Measurements from ENCODE around the gene RNF41. TPM values are rescaled to one million over a fixed set of nuclear protein-coding genes. Genes with fewer than 3 reads are reported as not detected.
"Not testable (repeated sequence)": the region's sequence is repeated elsewhere in the genome, so short reads cannot be mapped to it uniquely, and the experiment has no call there.

RNF41 gene
- total RNA-seq, 1 donor from 2014 or later = 189 TPM

DNA sequence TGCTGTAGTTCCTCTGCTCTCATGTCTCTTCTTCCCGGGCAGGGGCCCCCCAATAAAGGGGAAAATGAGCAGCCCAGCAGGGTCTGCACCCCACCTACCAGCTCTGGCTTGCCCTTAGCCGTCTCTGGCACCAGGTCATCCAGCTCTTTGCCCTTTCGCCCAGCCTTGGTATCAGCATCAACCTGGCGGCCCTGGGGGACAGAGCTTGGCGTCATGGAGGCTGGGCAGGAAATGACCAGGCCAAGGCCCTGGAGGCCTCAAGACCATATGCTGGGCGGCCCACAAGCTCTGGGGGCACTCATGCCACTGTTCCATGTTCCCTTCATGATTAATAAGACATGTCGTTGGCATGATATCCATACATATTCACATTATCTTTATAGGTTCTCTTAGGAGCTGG, 48.9 kb downstream of the RNF41 start:
- DNase-seq (ENCODE audit: low read depth, low spot score) = no peak

DNA sequence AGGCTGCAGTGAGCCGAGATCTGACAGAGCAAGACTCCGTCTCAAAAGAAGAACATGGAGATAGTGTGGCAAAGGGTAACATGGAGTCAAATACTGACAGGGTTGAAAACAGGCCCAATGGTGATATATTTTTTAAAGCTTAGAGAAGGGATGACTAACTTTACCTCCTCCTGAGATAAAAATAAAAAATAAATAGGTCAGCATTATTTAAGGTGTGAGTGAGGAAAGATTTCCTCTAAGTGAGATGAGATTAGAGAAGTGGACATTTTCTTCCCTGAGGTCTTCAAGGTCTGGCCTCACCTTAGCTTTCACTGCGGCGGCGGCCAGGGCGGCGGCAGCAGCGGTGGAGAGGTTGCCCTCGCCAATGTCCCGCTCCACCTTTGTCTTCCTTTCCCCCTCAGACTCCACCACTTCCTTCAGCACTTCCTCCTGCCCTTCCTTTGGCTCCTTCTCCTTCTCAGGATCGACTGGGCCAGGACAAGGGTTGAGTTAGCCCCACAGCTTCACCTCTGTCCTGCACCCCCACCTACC, 52.4 kb downstream of the RNF41 start:
- DNase-seq (ENCODE audit: low read depth, low spot score) = no peak

DNA sequence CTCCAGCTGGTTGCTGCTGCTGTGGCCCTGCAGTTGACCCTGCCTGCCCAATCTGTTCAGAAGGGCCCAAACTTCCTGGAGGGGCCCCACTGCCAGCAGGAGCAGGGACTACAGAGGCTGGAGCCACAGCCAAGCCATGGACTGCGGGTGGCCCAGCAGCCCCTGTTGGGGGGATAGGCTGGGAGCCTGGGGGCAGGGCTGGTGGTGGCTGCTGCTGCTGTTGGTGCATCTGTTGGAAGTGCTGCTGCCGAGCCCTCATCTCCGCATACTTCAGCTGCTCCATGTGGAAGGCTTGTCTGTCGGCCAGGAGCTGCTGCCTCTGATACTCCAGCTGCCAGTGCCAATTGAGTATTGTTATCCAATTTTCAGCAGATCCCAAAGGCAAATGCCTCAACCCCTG, 56.4 kb downstream of the RNF41 start:
- DNase-seq (ENCODE audit: low read depth, low spot score) = no peak

DNA sequence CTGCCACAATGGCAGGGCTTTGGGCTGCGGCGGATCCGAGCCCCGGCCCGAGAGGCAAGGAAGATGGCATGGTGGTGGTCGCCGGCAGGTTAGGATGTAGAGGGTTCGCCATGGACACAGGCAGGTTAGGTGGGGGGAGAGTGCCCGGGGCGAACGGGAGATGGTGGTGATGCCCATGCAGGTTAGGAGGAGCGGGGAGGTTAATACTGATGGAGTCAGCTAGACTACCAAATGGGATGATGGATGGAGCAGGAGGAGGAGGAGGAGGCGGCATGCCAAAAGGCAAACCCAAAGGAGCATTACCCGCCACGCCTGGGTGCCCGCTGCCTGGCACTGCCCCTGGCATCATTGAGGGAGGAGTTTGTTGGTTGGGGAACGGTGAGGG, 57.4 kb downstream of the RNF41 start:
- DNase-seq (ENCODE audit: low read depth, low spot score) = no peak

DNA sequence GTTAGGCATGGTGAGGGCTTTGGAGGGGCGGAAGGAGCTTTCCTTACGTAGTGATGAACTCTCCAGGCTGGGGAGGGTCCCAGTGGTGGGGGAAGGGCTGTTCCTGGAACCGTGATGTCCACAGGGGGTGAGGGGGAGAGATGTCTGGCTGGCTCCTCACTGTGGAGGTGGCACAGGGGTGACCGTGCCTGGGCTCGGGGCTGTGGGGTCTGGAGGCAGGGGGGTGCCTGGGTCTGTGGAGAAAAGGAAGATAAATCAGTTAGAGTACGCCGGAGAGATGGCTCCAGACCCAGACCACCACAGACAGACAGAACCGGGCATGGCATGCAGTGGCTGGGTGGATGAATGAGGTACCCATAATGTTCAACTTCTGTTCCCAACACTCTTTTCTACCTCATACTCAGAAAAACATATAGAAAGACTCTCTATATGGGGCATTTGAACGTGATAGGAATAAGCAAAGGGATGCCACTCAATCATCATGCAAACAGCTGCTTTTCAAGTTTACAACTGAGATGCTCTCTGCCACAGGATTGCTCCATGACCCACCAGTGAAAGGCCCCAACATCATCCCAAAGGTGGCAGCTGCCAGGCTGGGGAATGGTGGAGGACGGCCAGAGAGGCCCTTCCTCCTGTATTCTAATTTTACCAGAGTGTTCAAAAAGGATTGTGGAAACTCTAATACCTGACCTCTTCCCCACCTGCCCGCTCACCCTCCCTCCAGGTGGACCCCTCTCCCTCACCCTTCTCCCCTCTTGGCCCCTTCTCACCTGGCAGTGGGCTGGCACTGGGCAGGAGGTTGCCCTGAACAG, 58.0 kb downstream of the RNF41 start:
- no peak for DNase-seq (ENCODE audit: low read depth, low spot score)

DNA sequence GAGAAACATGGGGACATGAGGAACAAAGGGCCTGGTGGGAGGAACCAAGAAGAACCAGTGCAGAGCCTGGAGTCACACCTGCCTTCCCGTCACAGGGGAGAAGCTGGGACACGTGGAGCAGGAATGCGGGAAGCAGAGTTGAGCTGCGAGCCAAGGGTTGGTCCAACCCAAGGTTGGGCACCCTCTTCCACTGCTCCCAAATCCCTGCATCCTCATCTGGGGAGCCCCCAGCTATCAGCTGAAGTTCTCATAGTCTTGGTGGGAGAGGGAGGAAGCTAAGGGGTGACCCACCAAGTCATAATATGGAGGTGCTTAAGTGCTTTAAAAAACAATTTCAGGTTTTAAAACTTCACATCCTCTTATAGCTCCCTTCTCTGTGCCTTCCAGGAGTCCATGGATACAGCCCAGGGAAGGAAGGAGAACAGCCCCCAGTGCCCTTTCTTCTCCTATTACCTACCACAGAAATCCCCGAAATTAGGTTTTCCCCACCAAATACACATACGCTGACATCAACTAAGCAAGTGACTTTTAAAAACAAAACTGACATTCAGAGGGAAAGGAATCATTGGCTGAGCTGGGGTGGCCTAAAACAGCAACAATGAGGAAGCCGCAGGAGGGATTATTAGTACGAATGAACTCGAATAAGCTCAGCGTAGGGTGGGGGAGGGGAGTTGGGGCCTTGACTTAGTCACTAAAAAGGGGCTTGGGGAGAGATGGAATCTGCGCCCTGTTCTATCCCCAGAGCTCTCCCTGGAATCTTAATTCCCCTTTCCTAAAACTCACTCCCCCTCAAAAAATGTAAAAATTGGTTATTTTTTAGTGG, 59.0 kb downstream of the RNF41 start:
- DNase-seq (ENCODE audit: low read depth, low spot score) = no peak

DNA sequence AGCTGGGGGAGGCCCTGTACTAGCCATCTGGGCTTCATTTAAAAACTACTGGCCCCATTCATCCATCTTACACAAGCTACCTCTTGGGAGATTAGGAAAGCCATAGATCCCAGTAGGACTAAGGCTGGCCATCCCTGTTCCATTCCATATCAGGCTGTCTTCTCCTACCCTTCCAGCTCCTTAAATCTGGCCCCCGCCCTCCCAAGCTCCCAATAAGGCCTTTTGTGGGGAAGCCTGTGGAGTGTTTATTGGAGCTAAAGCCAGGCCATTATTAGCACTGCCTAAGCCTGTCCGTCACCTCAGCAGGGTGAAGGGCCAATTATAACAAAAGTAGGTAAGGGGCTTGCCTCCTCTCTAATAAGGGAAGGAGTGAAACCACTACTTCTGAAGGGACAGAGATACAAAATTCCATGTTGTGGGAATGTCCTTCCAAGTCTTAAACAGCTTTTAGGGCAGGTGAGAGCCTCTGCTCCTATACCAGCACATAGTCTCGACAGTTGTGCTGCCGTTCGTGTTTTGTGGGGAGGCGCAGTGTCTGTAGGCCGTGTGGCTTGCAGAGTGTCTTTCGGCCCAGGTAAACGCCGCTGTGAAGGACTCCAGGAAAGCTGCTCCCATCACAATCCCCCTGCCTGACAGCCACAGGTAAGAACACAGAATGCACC, 59.9 kb downstream of the RNF41 start:
- DNase-seq (ENCODE audit: low read depth, low spot score) = no peak

DNA sequence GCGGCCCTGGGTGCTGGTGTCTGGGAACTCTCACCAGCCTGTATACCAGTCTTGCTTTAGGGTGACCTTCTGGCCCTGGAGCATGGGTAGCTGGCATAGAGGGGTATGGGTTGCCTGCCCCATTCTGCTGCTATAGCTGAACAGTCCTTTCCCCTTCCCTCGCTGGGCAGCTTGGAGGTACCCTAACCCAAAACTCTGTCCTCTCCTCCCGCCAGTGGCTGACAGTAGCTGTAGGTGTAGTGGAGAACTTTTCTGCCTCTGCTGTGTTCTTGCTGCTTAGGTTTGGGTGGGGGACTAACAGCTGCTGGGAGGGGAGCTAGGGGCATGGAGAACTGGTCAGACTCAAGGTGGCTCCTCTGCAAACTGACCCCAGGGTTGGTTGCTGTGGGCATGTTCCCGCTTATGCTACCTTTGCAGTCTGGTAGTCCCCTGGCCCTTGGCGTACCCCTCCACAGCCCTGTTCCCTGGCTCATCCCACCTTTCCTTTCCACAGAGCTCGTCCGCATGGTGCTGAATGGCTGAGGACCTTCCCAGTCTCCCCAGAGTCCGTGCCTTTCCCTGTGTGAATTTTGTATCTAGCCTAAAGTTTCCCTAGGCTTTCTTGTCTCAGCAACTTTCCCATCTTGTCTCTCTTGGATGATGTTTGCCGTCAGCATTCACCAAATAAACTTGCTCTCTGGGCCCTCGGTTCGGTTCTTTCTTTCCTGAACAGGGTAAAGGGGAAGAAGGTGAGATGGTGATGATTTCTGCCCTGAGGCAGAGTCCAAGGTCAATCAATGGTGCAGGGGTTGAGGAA, 60.6 kb downstream of the RNF41 start:
- no peak for DNase-seq (ENCODE audit: low read depth, low spot score)

DNA sequence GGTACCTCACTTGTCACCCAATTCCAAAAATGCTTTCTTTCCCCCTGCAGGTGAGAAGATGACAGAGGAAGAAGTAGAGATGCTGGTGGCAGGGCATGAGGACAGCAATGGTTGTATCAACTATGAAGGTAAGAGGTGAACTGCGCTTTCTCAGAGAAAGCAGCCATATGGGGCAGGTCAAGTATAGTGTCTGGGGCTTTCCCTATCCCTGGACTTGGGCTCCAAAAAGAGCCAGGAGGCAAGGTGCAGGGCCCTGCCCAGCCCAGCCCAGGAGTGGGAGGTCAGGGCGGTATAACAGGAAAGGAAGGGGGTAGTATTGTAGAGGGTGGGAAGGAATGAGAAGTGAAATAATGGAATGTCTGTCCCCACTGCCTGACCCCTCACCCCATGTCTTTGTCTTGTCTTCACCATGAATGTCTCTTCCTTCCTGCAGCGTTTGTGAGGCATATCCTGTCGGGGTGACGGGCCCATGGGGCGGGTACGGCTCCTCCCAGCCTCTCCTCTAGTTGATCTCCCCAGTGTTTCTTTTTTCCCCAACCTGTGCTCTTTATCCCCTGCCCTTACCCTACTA, 61.4 kb downstream of the RNF41 start:
- DNase-seq (ENCODE audit: low read depth, low spot score) = peak; percentile 66

DNA sequence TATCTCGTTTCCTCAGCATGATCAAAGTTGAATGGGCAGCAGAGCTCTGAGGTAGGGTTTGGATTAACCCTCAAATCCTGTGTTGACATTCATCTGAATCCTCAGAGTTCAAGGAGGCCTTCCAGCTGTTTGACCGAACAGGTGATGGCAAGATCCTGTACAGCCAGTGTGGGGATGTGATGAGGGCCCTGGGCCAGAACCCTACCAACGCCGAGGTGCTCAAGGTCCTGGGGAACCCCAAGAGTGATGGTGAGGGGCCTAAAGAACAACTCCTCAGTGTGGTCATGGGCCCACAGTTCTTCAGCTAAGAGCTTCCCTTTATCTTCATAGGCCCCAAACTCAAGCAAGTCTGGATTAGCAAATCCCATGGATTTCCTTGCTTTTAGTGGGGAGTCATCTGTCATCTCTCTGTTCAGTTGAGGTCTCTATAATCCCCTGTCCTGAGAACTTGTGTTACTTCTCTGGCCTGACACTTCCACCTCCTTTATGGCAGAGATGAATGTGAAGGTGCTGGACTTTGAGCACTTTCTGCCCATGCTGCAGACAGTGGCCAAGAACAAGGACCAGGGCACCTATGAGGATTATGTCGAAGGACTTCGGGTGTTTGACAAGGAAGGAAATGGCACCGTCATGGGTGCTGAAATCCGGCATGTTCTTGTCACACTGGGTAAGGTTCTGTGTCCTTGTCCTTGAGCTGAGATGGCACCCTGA, 62.1 kb downstream of the RNF41 start:
- DNase-seq (ENCODE audit: low read depth, low spot score) = no peak

DNA sequence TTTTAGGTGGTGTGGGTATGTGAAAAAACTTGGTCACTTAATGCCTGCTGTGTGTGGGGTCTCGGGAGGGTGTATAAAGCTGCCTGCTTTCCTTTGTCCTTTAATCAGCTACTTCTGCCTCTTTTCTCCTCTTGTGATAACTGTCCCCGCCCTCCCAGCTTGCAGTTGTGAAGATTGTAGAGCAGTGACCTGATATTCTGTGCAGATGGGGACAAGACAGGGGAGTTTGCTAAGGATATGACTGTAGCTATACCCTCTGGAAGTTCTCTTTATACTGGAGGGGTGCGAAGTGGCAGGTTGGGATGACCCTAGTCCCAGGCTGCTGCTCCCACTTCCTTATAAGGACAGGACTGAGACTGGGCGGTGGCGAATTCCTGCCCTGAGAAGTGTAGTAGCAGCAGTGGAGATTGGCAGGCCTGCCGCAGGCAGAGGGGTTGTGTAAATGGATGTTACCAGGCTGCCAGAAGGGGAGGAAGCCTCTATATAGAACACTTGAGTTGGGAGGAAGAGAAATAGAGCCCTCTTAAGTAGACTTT, 62.7 kb downstream of the RNF41 start:
- peak; percentile 36 for DNase-seq (ENCODE audit: low read depth, low spot score)

DNA sequence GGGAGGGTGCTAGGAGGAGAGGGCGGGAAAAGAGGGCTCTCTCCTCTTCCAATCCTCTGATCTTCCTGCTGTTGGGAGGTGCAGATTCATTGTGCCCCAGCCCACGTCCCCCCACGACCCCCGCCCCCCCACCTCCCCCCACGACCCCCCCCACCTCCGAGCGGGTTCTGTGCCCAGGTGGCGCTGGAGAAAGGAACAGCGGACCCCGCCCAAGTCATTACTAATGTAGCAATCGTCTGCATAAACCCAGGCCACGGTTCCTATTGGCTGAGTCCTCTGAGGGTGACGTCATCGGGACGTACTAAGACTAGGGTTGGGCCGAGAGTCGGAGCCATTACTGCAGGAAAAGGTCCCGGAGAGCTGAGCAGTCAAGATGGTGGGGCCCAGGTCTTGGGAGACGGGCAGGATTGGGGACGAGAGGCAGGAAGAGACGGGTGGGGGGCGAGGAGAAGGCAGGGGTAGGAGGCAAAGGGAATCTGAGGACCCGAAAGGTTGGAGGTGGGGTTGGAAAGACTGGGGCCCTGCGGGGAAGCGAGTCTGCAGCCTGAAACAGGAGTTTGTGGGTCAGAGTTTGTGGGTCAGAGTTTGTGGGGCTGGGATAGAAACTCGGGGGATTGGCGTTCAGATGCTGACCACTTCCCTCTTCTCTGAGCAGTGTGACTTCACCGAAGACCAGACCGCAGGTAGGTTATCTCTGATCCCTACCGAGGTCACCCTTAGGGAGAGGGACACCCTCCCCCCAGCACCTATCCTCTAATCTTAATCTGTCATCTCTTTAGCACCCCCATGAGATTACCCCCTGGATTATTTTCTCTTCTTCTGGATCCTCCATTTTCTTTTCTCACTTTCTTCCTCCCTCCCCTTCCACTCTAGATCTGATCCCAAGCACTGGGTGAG, 63.4 kb downstream of the RNF41 start, which contains the start of gene MYL6:
TSS of gene MYL6 (plus strand) at position 331 of the 897 bp plus-strand sequence. CDS start at position 374, 43 bp downstream.
- DNase-seq (ENCODE audit: low read depth, low spot score) = peak; percentile 93

DNA sequence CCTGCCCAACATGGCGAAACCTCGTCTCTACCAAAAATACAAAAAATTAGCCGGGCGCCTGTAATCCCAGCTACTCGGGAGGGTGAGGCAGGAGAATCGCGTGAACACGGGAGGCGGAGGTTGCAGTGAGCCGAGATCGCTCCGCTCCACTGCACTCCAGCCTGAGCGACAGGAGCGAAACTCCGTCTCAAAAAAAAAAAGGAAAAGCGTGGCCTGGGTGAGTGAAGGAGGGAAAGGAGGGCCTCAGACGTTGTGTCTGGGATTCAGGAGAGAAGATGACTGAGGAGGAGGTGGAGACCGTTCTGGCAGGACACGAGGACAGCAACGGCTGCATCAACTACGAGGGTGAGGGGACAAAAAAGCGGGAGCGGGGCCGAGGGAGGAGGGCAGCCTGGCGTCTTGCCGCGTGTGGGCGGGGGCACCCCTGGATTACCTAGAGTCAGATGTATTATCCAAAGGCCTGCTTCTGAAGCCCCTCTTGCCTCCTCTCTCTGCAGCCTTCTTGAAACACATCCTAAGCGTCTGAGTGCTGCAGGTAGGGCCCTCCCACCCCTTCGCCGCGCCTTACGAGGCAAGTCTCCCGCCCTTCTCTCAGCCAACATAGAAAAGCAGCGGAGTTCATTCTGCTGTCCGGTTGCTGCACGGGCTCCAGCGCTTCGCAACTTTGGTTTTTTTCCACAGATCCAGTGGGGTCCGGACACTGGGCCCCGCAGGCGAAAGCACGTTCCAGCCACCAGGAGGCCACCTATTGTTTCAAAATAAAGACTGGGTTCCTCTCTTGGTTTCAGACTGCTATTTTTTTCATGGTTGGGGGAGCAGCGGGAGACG, 64.3 kb downstream of the RNF41 start:
- DNase-seq (ENCODE audit: low read depth, low spot score) = peak; percentile 64

DNA sequence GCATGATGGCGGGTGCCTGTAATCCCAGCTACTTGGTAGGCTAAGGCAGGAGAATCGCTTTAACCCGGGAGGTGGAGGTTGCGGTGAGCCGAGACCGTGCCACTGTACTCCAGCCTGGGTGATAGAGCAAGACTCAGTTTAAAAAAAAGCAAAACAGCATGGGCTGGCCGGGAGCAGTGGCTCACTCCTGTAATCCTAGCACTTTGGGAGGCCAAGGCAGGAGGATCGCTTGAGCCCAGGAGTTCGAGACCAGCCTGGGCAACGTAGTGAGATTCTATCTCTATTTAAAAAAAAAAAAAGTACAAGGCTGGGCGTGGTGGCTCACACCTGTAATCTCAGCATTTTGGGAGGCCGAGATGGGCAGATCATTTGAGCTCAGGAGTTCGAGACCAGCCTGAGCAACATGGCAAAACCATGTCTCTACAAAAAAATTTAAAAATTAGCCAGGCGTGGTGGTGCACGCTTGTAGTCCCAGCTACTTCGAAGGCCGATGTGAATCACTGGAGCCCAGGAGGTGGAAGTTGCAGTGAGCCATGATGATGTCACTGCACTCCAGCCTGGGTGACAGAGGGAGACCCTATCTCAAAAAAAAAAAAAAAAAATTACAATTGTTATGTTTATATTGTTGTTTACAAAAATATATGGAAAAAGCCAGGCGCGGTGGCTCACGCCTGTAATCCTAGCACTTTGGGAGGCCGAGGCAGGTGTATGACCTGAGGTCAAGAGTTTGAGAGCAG, 65.1 kb downstream of the RNF41 start:
- not testable (repeated sequence) for DNase-seq (ENCODE audit: low read depth, low spot score)

DNA sequence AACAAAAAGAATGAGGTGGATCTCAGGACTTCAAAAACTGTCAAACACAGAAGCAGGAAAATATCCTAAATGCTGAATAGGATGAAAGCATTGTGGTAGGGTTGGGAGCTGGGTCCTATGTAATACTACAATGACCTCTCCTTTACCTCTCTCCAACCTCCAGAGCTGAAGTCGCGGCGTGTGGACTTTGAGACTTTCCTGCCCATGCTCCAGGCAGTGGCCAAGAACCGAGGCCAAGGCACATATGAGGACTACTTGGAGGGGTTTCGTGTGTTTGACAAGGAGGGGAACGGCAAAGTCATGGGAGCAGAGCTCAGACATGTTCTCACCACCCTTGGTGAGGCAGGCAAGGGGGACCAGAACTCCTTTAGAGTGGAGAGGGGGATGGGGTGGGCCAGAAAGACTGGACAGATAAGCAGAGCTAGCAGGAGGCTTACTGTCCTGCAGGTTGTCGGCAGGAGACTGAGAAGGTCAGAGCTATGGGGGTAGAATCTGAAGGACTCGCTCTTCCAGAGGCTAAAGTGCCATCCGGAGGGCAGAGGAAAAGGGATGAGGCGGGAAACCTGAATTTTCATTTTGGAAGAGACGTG, 66.4 kb downstream of the RNF41 start:
- no peak for DNase-seq (ENCODE audit: low read depth, low spot score)

DNA sequence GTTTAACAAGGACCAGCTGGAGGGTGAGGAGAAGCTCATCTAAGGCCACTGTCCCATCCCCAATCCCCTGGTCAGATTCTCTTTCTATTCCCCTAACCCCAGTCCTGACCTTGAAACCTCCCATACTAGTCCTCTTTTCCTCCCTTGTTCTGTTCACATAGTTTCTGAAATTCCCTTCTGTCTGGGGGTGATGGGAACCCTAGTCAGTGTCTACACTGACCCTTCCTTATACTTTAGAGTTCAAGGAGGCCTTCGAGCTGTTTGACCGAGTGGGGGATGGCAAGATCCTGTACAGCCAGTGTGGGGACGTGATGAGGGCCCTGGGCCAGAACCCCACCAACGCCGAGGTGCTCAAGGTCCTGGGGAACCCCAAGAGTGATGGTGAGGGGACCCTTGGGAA, 66.9 kb downstream of the RNF41 start:
- no peak for DNase-seq (ENCODE audit: low read depth, low spot score)
